Epithelial cell of esophagus (primary cell): Measurements from ENCODE around the gene CFB.

ENCODE experiments used
- DNase-seq: peaks from one replicate; pipeline ENCODE4 v3.0.0; 2010; ENCODE audit warnings: low read depth
- H3K4me3 ChIP-seq: 2 replicates; pipeline ENCODE4 v1.5.1; 2011; ENCODE audit warnings: mild to moderate bottlenecking, low read length, control low read depth
- CTCF ChIP-seq: IDR thresholded peaks from 2 replicates; pipeline ENCODE4 v1.5.1; 2011; ENCODE audit warnings: low read depth, mild to moderate bottlenecking, low read length, control low read depth, inconsistent platforms; ENCODE audit not compliant: insufficient read depth; ENCODE audit errors: missing control alignments

Gene CFB

GRCh38 chr6:31958741-31959739 lies 13.1 kb downstream of the CFB start, which contains the start of the genes NELFE and SKIC2:
NELFE (minus strand) TSS chr6:31958971; CDS start chr6:31958446, 525 bp downstream.
SKIC2 (plus strand) TSS chr6:31959175; CDS start chr6:31959193, 18 bp downstream.
- no peak for TF ChIP-seq CTCF
- peak within 1 kb of the TSS; percentile 100 for H3K4me3 ChIP-seq
- DNase-seq, result peak; percentile 99

- no peak for DNase-seq
- no peak for TF ChIP-seq CTCF
- H3K4me3 ChIP-seq, result no peak overlapping the region
Observed at GRCh38 chr6:31961616-31962015, 15.7 kb downstream of the CFB start.

DNA sequence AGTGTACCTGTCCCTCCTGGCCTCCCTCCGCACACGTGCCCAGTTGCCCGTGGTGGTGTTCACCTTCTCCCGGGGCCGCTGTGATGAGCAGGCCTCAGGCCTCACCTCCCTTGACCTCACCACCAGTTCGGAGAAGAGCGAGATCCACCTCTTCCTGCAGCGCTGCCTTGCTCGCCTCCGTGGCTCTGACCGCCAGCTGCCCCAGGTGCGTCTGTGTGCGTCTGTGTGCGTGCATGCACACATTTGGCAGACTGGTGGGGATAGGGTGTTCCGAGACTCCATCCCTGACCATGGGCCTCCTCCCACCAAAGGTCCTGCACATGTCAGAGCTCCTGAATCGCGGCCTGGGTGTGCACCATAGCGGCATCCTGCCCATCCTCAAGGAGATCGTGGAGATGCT lies 18.0 kb downstream of the CFB start:
- no peak for TF ChIP-seq CTCF
- H3K4me3 ChIP-seq, result no peak overlapping the region
- DNase-seq, result no peak

GRCh38 chr6:31965700-31966099 lies 19.8 kb downstream of the CFB start:
- no peak for DNase-seq
- no peak overlapping the region for H3K4me3 ChIP-seq
- TF ChIP-seq CTCF, result no peak

DNA sequence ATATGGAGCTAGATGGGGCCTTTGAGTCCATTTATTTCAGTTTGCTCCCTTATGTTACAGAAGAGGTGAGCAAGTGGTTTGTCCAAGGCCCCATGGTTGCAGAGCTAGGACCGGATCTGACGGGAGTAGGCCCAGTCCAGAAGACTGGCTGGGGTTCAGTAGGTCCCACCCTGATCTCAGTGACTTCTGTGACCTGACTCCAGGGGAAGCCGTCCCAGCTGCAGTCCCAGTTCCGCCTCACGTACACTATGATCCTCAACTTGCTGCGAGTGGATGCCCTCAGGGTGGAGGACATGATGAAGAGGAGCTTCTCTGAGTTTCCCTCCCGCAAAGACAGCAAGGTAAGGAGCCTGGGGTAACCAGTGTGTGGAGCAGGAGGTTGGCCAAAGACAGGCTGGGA lies 20.6 kb downstream of the CFB start:
- TF ChIP-seq CTCF, result no peak
- no peak overlapping the region for H3K4me3 ChIP-seq
- DNase-seq, result no peak

- DNase-seq, result no peak
- TF ChIP-seq CTCF, result no peak
- no peak overlapping the region for H3K4me3 ChIP-seq
Observed at GRCh38 chr6:31966997-31967925, 21.4 kb downstream of the CFB start.
